HUES64 (cell line): ENCODE data around the gene HIP1. TPM values are rescaled to one million over a fixed set of nuclear protein-coding genes. Genes with fewer than 3 reads are reported as not detected.
"Not testable (repeated sequence)": the region's sequence is repeated elsewhere in the genome, so short reads cannot be mapped to it uniquely, and the experiment has no call there.

ENCODE experiments used
- H3K27ac ChIP-seq: 2 replicates; pipeline ENCODE4 v1.7.0; 2013; ENCODE audit warnings: low read depth, low read length, inconsistent platforms
- H3K27me3 ChIP-seq: 2 replicates; pipeline ENCODE4 v1.6.1; 2013; ENCODE audit warnings: mild to moderate bottlenecking, low read length; ENCODE audit not compliant: insufficient read depth
- H3K36me3 ChIP-seq: 2 replicates; pipeline ENCODE4 v1.6.1; 2013; ENCODE audit warnings: mild to moderate bottlenecking, low read length; ENCODE audit not compliant: insufficient read depth
- H3K4me1 ChIP-seq: 2 replicates; pipeline ENCODE4 v1.6.1; 2013; ENCODE audit warnings: mild to moderate bottlenecking, low read length, moderate library complexity; ENCODE audit not compliant: insufficient read depth
- H3K4me3 ChIP-seq: 2 replicates; pipeline ENCODE4 v1.5.1; 2013; ENCODE audit warnings: mild to moderate bottlenecking, low read length, moderate library complexity
- H3K9ac ChIP-seq: 2 replicates; pipeline ENCODE4 v1.6.1; 2013; ENCODE audit warnings: mild to moderate bottlenecking, low read depth, low read length
- H3K9me3 ChIP-seq: 2 replicates; pipeline ENCODE4 v1.6.1; 2013; ENCODE audit warnings: low read depth, low read length; ENCODE audit not compliant: insufficient read depth
- WGBS: fragments of 150-250, 120-280 bp; methylation state at CpG from one replicate; pipeline ENCODE4 v1.1.7; 2013; ENCODE audit warnings: missing lambda C conversion rate; 5-methylcytosine and 5-hydroxymethylcytosine counted together
- polyA plus RNA-seq, 2 experiments: library from polyadenylated mRNA; stranded (reverse); fragments of 50-300 nt; gene quantifications; one replicate each; pipeline ENCODE4 v1.2.3, GENCODE V29; 2013

Gene HIP1
- polyA plus RNA-seq (2013, experiment 1 of 2) = 47.4 TPM
- 48.6 TPM for polyA plus RNA-seq (2013, experiment 2 of 2)

- Histone ChIP-seq H3K36me3 (no peaks in the 10 kb centered on the region), H3K27me3 (peaks cover 13% of the 10 kb centered on the region), H3K4me3 (peak within 1 kb of the TSS; percentile 99), H3K4me1 (peaks cover 5% of the 10 kb centered on the region; the same call in 1 of the 2 replicates), H3K9me3 (no peaks in the 10 kb centered on the region), H3K27ac (peak within 1 kb of the TSS; percentile 49; the same call in 1 of the 2 replicates), H3K9ac (peak within 1 kb of the TSS; percentile 61)
- WGBS = under 1% methylated on average over 30 of the region's 30 CpGs
Measured at GRCh38 chr7:75738604-75738974, at the start of gene HIP1. Gene HIP1 (minus strand): TSS chr7:75738941. CDS start chr7:75738920, 21 bp downstream.

- WGBS = 30% methylated on average over 14 of the region's 14 CpGs
- Histone ChIP-seq H3K9ac (peak overlapping the region; percentile 58), H3K27ac (peak overlapping the region; percentile 73; the same call in 1 of the 2 replicates)
Measured at GRCh38 chr7:75788154-75788847, 49.6 kb upstream of the HIP1 start.

GRCh38 chr7:75783058-75783457 lies 44.3 kb upstream of the HIP1 start:
- not testable (repeated sequence) for H3K36me3 ChIP-seq, H3K4me3 ChIP-seq, H3K27ac ChIP-seq, H3K27me3 ChIP-seq, H3K9ac ChIP-seq
- H3K9me3 ChIP-seq = peaks cover 10% of the 10 kb centered on the region
- WGBS = 96% methylated on average over 5 of the region's 5 CpGs
- H3K4me1 ChIP-seq = peaks cover 15% of the 10 kb centered on the region; the same call in 1 of the 2 replicates

More at GRCh38 chr7:75788154-75788847, 49.6 kb upstream of the HIP1 start:
- H3K4me1 ChIP-seq = peaks cover 26% of the 10 kb centered on the region
- not testable (repeated sequence) for H3K27me3 ChIP-seq, H3K36me3 ChIP-seq, H3K4me3 ChIP-seq, H3K9me3 ChIP-seq

- not testable (repeated sequence) for H3K27me3 ChIP-seq, H3K36me3 ChIP-seq, H3K9ac ChIP-seq, H3K27ac ChIP-seq, H3K4me1 ChIP-seq
- 56% methylated on average over 14 of the region's 14 CpGs for WGBS
- Histone ChIP-seq H3K4me3 (peak overlapping the region; percentile 30; the same call in 1 of the 2 replicates), H3K9me3 (peaks cover 10% of the 10 kb centered on the region)
Measured at GRCh38 chr7:75780647-75781273, 42.0 kb upstream of the HIP1 start.

- Histone ChIP-seq H3K9me3 (peaks cover 10% of the 10 kb centered on the region), H3K4me3 (peak overlapping the region; percentile 30), H3K9ac (peak overlapping the region; percentile 26; the same call in 1 of the 2 replicates)
- 42% methylated on average over 11 of the region's 11 CpGs for WGBS
- H3K36me3 ChIP-seq, H3K27me3 ChIP-seq, H3K27ac ChIP-seq, H3K4me1 ChIP-seq: not testable (repeated sequence)
Measured at GRCh38 chr7:75779516-75779915, 40.8 kb upstream of the HIP1 start.

GRCh38 chr7:75779035-75779434 lies 40.3 kb upstream of the HIP1 start:
- H3K4me3 ChIP-seq = peak overlapping the region; percentile 30
- H3K27me3 ChIP-seq, H3K4me1 ChIP-seq, H3K36me3 ChIP-seq: not testable (repeated sequence)
- peaks cover 10% of the 10 kb centered on the region for H3K9me3 ChIP-seq
- WGBS = 30% methylated on average over 11 of the region's 11 CpGs
- H3K27ac ChIP-seq = peak overlapping the region; percentile 28; the same call in 1 of the 2 replicates
- H3K9ac ChIP-seq = peak overlapping the region; percentile 26; the same call in 1 of the 2 replicates

- Histone ChIP-seq H3K36me3 (no peaks in the 10 kb centered on the region), H3K27ac (no peak overlapping the region), H3K9ac (no peak overlapping the region), H3K4me1 (no peaks in the 10 kb centered on the region; the same call in 1 of the 2 replicates), H3K4me3 (no peak overlapping the region), H3K9me3 (no peaks in the 10 kb centered on the region), H3K27me3 (no peaks in the 10 kb centered on the region)
- WGBS = 91% methylated on average over 12 of the region's 12 CpGs
Measured at GRCh38 chr7:75776295-75776971, 37.7 kb upstream of the HIP1 start.

- H3K9ac ChIP-seq = not testable (repeated sequence)
Measured at GRCh38 chr7:75773958-75774357, 35.2 kb upstream of the HIP1 start.

GRCh38 chr7:75772081-75773077 lies 33.6 kb upstream of the HIP1 start, which contains the start of gene CCL26:
Gene CCL26 (minus strand): TSS chr7:75772211. CDS start chr7:75772176, 35 bp downstream.
- H3K9ac ChIP-seq = no peak within 1 kb of the TSS
- H3K36me3 ChIP-seq = no peaks in the 10 kb centered on the region
- H3K4me3 ChIP-seq = no peak within 1 kb of the TSS
- H3K4me1 ChIP-seq = no peaks in the 10 kb centered on the region; the same call in 1 of the 2 replicates
- WGBS = 89% methylated on average over 8 of the region's 9 CpGs
- no peak within 1 kb of the TSS for H3K27ac ChIP-seq
- H3K9me3 ChIP-seq = no peaks in the 10 kb centered on the region
- no peaks in the 10 kb centered on the region for H3K27me3 ChIP-seq

More at GRCh38 chr7:75773958-75774357, 35.2 kb upstream of the HIP1 start:
- 97% methylated on average over 6 of the region's 6 CpGs for WGBS
- H3K27ac ChIP-seq, H3K27me3 ChIP-seq, H3K4me1 ChIP-seq, H3K4me3 ChIP-seq, H3K9me3 ChIP-seq, H3K36me3 ChIP-seq: not testable (repeated sequence)

- no peak overlapping the region for H3K27ac ChIP-seq
- no peaks in the 10 kb centered on the region; the same call in 1 of the 2 replicates for H3K4me1 ChIP-seq
- H3K36me3 ChIP-seq = no peaks in the 10 kb centered on the region
- H3K27me3 ChIP-seq = no peaks in the 10 kb centered on the region
- no peaks in the 10 kb centered on the region for H3K9me3 ChIP-seq
- no peak overlapping the region for H3K4me3 ChIP-seq
- WGBS = 100% methylated on average over 1 of the region's 1 CpG
- no peak overlapping the region for H3K9ac ChIP-seq
Measured at GRCh38 chr7:75771224-75771623, 32.5 kb upstream of the HIP1 start.
